NCI-H1694 treated with DMSO at 0.1 percent for 48 hours (cell line): ENCODE data around the gene HIKESHI.
"Not testable (repeated sequence)": the region's sequence is repeated elsewhere in the genome, so short reads cannot be mapped to it uniquely, and the experiment has no call there.

Experiments
- DNase-seq: peaks from one replicate; lab custom pipeline; 2025; lab: John Stamatoyannopoulos, UW

Gene HIKESHI, protein sequence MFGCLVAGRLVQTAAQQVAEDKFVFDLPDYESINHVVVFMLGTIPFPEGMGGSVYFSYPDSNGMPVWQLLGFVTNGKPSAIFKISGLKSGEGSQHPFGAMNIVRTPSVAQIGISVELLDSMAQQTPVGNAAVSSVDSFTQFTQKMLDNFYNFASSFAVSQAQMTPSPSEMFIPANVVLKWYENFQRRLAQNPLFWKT

DNA sequence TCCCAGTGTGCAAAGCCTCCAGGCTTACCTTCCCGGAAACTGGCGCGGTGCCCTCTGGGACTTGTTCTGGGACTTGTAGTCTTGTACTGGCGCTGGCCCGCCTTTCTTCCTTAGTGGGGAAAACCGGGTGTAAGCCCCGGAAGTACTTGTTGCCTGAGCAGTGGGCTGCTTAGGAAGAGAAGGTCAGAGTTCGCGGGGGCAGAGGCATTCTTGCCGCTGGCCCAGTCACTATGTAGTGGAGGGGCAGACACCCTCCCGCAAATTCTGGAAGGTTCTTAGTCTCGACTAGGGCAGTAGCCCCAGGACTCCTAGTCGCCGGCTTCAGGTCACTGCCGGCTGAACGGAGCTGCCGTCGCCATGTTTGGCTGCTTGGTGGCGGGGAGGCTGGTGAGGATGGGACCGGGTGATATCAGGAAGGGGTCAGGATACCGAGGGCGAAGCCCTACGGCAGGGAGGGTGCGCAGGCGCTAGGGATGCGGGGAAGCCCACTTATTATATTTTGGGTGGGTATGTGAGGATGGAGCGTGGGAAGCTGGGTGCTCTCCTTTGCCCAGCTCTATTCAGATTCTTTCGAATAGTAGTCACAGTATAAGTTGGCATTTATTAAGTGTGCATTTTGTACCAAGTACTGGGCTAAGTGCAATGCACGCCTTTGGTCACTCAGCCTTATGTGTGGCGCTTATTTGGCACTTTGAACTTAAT is at the start of gene HIKESHI:
Gene HIKESHI (plus strand): TSS at position 149 of the 702 bp plus-strand sequence. CDS start 209 bp downstream, at position 358.
- DNase-seq, result peak; percentile 93

GRCh38 chr11:86255896-86256295 is 46.1 kb upstream of the HIKESHI start:
- no peak for DNase-seq

GRCh38 chr11:86256608-86257007 is 45.4 kb upstream of the HIKESHI start:
- DNase-seq, result no peak

- DNase-seq, result no peak
These were observed 44.6 kb upstream of the HIKESHI start for GRCh38 chr11:86257446-86257845.

GRCh38 chr11:86259730-86260129 is 42.3 kb upstream of the HIKESHI start:
- DNase-seq, result no peak

GRCh38 chr11:86261328-86261727 is 40.7 kb upstream of the HIKESHI start:
- DNase-seq, result no peak

- DNase-seq, result no peak
These were observed 39.7 kb upstream of the HIKESHI start for GRCh38 chr11:86262387-86262786.

- no peak for DNase-seq
These were observed 37.4 kb upstream of the HIKESHI start for GRCh38 chr11:86264649-86265048.

DNA sequence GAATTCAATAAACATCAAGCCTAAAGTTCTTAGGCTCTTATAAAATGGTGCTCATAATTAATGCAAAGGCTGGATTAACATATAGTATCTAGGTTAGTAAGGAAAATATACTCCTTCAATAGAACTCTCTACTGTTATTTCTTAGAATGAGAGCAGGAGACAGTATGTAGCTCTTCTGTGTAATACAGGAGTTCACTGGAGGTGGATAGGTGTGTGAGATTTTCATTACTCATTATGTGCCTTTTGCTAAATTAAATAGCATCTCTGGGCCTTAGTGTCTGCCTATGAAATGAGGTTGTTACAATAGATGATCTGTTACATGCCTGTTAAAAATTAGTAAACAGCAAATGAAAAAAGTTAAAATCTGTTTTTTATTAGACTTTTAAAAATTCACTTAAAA is 36.8 kb upstream of the HIKESHI start:
- no peak for DNase-seq

DNA sequence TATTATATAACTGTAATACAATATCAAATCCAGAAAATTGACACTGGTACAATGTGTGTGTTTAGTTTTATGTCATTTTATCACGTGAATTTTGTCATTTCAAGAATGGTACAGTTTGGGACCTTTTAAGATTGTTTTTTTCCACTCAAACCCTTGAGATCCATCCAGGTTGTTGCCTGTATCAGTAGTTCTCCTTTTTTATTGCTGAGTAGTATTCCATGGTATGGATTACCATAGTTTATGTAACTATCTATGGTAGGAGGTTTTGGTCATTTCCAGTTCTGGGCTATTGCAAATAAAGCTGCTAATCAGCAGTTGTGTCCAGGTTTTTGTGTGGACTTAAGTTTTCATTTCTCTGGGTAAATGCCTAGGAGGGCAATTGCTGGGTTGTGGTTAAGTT is 32.4 kb upstream of the HIKESHI start:
- no peak for DNase-seq

DNA sequence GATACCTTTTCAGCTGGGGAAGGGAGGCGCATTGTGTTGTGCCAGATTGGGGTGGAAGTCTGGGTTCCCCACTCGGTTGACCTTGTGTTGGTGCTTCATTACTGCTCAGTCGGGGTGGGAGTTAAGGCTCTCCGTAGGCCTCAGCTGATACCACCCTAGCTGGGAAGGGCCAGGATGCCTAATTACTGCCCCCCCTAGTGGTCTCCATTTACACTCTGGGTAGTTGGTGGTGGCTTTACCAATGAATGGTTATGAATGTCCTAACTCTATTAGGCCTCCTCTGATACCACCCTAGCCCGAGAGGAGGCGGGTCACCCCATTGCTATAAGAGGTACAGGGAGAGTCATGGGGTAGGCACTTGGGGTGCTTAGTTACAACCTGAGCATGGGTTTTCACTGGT is 27.5 kb upstream of the HIKESHI start:
- DNase-seq, result no peak

DNA sequence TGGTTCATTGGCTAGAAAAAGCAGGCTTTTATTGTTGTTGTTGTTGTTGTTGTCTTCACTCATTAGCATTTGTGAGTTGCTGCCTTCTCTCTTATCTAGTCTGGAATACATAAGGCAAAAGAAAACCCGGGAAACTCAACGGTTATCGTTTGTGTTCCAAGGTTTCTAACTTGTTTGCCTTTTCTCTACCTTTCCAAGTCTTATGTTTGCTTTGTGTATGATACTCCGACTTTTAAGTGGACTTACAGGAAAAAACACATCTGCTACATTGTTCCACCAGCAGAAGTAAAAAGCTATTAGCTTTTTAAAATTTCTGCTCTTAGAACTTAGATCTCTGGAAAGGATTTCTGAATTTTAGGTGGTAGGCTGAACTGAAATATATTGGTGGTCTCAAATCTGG is 27.0 kb upstream of the HIKESHI start:
- no peak for DNase-seq

DNA sequence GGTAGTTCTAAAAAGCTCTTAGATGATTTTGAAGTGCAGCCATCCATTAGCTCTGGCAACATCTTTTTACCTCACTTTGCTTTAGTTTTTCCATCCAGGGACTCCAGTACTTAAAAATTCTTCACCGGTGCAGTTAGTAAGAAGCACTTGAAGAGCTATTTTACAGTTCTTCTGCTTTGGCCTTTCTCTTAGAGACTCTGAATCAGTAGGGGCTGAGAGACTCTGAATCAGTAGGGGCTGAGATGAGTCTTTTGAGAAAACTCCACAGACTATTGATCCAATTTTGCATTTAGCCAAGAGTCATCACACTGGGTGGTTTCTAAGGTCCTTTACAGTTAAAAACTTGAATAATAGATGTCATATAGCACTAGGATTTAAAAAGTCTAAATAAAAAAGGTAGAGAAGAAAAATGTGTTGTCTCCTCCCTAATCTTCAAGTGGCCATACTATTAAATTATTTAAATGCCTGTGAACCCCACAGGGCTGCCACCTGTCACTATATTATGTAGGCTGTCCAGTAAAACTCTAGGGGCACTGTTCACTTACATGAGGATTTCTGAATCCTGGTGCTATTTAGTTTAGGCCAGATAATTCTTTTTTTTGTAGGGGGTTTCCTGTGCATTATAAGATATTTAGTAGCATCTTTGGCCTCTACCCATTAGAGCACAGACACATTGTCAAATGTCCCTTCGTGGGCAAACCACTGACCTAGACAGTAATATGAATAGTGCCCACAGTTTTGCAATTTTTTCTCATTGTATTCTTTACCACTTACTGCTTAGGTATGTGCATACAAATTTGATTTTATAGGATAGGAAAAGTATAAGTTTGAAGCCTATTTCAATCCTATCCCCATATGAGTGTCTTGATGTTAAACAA is 26.3 kb upstream of the HIKESHI start:
- no peak for DNase-seq

- no peak for DNase-seq
These were observed 24.3 kb upstream of the HIKESHI start for GRCh38 chr11:86277741-86278140.

- no peak for DNase-seq
These were observed 23.8 kb upstream of the HIKESHI start for GRCh38 chr11:86278226-86278625.

DNA sequence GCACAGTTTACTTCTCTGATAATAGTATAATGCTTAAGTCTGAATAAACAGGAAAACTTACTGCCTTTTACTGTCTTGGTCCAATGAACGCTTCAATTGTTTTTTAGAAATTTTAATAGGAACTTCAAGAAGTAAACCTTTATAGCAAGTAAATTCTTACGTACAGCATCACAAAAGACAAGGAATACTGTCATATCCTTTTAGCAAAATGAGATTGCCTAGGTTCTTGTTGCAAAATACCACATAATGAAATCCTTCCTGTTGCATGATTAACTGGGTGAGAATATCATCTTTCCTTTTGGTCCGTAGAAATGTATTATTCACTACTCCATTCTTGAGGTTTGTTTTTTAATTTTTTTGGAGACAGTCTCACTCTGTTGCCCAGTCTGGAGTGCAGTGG is 22.3 kb upstream of the HIKESHI start:
- no peak for DNase-seq

- DNase-seq, result no peak
These were observed 14.6 kb upstream of the HIKESHI start for GRCh38 chr11:86287468-86287796.

GRCh38 chr11:86288776-86289507 is 13.1 kb upstream of the HIKESHI start:
- no peak for DNase-seq

DNA sequence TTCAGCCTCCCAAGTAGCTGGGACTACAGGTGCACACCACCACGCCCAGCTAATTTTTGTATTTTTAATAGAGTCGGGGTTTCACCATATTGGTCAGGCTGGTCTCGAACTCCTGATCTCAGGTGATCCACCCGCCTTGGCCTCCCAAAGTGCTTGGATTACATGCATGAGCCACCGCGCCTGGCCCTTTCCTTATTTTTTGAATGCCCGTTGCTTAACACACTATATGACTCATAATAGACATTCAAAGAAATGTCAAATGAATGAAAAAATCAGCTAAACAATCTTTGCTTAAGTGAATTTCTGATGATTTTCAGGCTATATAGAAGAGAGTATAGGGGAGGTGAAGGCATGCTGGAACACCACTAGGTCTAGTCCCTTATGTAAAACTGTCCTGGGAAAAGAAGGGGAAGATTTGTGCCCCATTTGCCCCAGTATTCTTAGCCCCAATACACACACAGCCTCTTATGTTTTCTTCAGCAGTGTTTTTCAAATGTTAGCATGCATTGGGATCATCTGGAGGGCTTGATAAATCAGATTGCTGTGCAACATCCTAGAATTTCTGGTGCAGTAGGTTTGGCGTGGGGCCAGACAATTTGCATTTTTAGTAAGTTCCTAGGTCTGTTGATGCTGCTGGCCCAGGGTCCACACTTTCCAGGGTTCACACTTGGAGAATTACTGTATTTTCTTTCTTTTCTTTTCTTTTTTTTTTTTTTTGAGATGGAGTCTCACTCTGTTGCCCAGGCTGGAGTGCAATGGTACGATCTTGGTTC is 12.3 kb upstream of the HIKESHI start:
- DNase-seq, result not testable (repeated sequence)

DNA sequence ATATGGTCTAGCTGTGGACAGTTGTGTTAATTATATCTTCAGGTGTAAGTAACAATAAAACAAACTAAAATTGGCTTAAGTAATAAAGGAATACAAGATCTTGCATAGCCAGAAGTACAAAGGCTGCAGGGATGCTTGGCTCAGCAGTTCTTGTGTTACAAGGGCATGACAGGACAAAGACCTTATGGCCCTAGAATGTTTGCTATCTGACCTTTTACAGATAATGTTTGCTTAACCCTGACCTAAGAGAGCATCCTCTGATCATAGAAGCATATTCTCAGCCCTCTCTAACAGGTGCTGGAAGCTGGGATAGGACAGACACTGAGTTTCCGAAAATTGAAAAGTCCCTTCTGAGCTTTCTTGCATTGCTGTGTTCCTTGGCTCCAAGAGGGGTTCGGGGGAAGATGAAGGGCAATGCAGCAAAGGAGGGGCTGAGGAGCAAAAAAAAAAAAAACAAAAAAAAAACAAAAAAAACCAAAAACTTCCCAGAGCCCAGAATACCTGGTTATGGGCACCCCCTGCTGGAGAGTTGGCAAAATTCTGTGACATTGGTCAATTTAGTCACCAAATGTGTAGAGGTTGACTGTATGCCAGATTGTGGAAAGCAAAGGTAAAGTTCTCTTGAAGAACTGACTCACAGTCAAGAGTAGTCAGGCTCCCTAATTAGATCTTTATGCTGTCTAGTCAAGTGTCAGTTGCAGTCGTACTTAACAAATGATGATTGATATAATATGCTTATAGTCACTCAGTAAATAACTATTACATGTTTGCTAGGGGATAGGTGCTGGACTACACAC is 10.4 kb upstream of the HIKESHI start:
- DNase-seq, result peak; percentile 8
